ENCODE measurements around the gene TCERG1L. TPM values are rescaled to one million over a fixed set of nuclear protein-coding genes. Genes with fewer than 3 reads are reported as not detected.

TCERG1L gene
- total RNA-seq, 1 experiment from 2014 or later, result not detected

DNA sequence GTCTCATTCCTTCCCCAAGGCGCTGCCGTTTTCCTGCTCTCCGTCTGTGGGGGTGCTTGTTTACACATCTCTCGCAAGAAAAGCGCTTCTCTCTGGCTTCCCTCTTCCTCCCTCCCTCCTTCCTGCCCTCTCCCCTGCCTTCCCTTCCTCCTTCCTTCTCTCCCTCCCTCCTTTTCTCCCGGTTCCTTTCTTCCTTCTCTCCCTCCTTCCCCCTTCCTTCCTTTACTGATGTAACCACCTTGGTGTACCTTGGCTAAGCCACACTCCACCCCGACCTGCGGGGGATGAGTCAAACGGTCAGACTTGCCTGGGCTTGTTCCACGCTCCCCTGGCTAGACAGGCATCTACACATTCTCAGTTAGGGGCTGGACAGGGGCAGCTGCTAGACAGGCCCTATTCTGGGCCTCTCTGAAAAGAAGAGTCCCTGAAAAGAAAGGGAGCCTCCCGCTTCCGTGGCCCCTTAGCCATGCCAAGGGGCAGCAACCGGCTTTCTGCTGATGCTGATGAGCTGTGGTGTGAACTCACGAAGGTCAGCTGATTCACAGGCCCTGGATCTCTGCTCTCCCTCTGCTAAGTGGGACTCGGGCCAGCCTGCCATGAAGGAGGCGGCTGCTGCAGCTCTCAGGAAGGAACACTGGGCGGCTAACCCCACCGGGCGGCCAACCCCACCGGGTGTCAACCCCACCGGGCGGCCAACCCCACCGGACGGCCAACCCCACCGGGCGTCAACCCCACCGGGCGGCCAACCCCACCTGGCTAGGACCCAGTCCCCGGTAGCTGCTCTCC lies 216.8 kb downstream of the TCERG1L start:
- Mint-ChIP-seq H3K36me3 (ENCODE audit: insufficient read depth, unreplicated experiment) (no peaks in the 10 kb centered on the region), H3K4me1 (ENCODE audit: low read depth, unreplicated experiment) (no peaks in the 10 kb centered on the region), H3K27me3 (ENCODE audit: unreplicated experiment) (no peaks in the 10 kb centered on the region), H3K9me3 (ENCODE audit: low read depth, unreplicated experiment) (no peaks in the 10 kb centered on the region), H3K4me3 (ENCODE audit: low read depth, unreplicated experiment) (no peak overlapping the region), H3K27ac (ENCODE audit: unreplicated experiment) (no peak overlapping the region)
- BruUV-seq (replicated peaks), result no TSS peak
- CTCF ChIA-PET, result no interaction called here
- TF ChIP-seq, protein P1, sequence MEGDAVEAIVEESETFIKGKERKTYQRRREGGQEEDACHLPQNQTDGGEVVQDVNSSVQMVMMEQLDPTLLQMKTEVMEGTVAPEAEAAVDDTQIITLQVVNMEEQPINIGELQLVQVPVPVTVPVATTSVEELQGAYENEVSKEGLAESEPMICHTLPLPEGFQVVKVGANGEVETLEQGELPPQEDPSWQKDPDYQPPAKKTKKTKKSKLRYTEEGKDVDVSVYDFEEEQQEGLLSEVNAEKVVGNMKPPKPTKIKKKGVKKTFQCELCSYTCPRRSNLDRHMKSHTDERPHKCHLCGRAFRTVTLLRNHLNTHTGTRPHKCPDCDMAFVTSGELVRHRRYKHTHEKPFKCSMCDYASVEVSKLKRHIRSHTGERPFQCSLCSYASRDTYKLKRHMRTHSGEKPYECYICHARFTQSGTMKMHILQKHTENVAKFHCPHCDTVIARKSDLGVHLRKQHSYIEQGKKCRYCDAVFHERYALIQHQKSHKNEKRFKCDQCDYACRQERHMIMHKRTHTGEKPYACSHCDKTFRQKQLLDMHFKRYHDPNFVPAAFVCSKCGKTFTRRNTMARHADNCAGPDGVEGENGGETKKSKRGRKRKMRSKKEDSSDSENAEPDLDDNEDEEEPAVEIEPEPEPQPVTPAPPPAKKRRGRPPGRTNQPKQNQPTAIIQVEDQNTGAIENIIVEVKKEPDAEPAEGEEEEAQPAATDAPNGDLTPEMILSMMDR (IDR thresholded peaks at IDR 0.05; ENCODE audit: unreplicated experiment), result no peak
- DNase-seq, result no peak
- intact Hi-C loops (cut with micrococcal nuclease; ENCODE audit: unreplicated experiment), result no loop called here

DNA sequence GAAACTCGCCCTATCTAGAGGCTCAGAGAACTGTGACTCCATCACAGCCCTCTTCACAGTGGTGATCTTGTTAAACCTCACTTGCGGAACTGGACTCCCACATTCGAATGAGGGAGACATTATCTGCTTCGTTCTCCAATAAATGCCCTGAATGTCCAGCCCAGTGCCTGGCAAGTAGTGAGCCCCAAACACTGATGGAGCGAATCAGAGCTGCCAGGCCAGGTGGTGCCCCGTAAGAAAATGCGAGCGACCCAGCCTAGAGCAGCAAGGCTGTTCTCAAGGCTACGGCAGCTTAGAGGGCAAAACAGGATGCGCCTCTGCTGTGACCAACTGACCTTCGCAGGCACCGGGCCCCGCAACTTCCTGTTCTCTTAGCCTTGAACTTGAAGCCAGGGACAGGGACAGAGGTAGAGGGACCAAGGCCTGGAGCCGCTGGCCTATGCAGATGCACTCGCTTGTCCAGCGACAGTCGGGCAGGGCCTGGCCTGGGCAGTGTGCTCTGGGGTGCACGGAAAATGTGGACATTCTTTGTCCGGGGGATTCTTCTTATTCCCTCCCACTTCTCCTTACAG lies 217.6 kb downstream of the TCERG1L start:
- CTCF ChIA-PET, result no interaction called here
- no peak overlapping the region for H3K27ac Mint-ChIP-seq (ENCODE audit: unreplicated experiment)

DNA sequence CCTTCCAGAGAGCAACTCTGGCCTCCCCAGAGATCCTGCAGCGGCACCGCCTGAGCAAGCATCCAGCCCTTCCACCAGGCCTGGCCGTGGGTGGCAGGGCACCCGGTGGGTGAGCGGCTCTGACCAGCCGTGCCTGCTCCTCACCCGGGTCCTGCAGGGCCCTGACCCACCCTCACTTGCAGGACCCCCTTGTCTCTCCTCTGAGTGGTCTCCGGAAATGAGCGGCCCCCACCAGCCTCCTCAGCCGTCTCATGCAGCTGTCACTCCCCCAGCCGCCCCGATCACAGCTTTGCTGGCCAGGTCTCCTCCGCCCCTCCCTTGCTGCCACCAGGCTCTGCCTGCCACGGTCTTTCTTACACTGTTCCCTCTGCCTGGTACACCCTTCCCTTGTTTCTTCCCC lies 218.2 kb downstream of the TCERG1L start:
- Mint-ChIP-seq H3K36me3 (ENCODE audit: insufficient read depth, unreplicated experiment) (no peaks in the 10 kb centered on the region), H3K9me3 (ENCODE audit: low read depth, unreplicated experiment) (no peaks in the 10 kb centered on the region), H3K27ac (ENCODE audit: unreplicated experiment) (no peak overlapping the region), H3K4me3 (ENCODE audit: low read depth, unreplicated experiment) (no peak overlapping the region), H3K4me1 (ENCODE audit: low read depth, unreplicated experiment) (no peaks in the 10 kb centered on the region), H3K27me3 (ENCODE audit: unreplicated experiment) (no peaks in the 10 kb centered on the region)
- TF ChIP-seq, protein P1 (IDR thresholded peaks at IDR 0.05; ENCODE audit: unreplicated experiment), result no peak
- DNase-seq, result no peak
- CTCF ChIA-PET, result no interaction called here
- intact Hi-C loops (cut with micrococcal nuclease; ENCODE audit: unreplicated experiment), result no loop called here
- BruUV-seq (replicated peaks), result no TSS peak

More for the DNA sequence above, 217.6 kb downstream of the TCERG1L start:
- TF ChIP-seq, protein P1 (IDR thresholded peaks at IDR 0.05; ENCODE audit: unreplicated experiment), result no peak
- Mint-ChIP-seq H3K4me3 (ENCODE audit: low read depth, unreplicated experiment) (no peak overlapping the region), H3K36me3 (ENCODE audit: insufficient read depth, unreplicated experiment) (no peaks in the 10 kb centered on the region), H3K9me3 (ENCODE audit: low read depth, unreplicated experiment) (no peaks in the 10 kb centered on the region), H3K4me1 (ENCODE audit: low read depth, unreplicated experiment) (no peaks in the 10 kb centered on the region), H3K27me3 (ENCODE audit: unreplicated experiment) (no peaks in the 10 kb centered on the region)
- intact Hi-C loops (cut with micrococcal nuclease; ENCODE audit: unreplicated experiment), result no loop called here
- DNase-seq, result no peak
- no TSS peak for BruUV-seq (replicated peaks)

DNA sequence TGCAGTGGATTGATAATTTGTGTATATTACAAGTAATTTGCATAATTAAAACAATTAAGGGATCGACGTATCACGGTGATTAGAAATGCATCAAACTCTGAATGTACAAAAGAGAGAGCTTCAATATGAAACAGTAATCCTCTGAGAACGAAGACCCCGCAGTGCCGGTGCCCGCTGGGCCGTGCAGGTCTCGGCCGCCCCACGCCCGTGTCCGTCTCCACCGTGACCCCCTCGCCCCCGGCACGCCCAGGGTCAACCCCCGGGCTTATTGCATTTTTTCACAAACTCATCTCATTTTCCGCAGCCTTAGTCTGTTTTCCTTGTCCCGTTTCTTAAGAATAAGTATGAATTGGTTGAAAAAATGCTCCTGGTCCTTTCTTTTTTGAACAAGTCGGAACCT lies 218.6 kb downstream of the TCERG1L start:
- TF ChIP-seq, protein P1 (IDR thresholded peaks at IDR 0.05; ENCODE audit: unreplicated experiment), result no peak
- H3K27ac Mint-ChIP-seq (ENCODE audit: unreplicated experiment), result no peak overlapping the region
- H3K36me3 Mint-ChIP-seq (ENCODE audit: insufficient read depth, unreplicated experiment), result no peaks in the 10 kb centered on the region
- intact Hi-C loops (cut with micrococcal nuclease; ENCODE audit: unreplicated experiment), result no loop called here
- no peak overlapping the region for H3K4me3 Mint-ChIP-seq (ENCODE audit: low read depth, unreplicated experiment)
- no peak for DNase-seq
- no peaks in the 10 kb centered on the region for H3K4me1 Mint-ChIP-seq (ENCODE audit: low read depth, unreplicated experiment)
- H3K27me3 Mint-ChIP-seq (ENCODE audit: unreplicated experiment), result no peaks in the 10 kb centered on the region
- no TSS peak for BruUV-seq (replicated peaks)
- no peaks in the 10 kb centered on the region for H3K9me3 Mint-ChIP-seq (ENCODE audit: low read depth, unreplicated experiment)
- CTCF ChIA-PET, result no interaction called here

All from Calu3 (cell line).